Natural killer cell (primary cell): ENCODE data around the gene STK33. TPM values are rescaled to one million over a fixed set of nuclear protein-coding genes. Genes with fewer than 3 reads are reported as not detected.

Source experiments
- ATAC-seq, 3 donors: fragments of 150-1000 bp in 2 of 3; fragments of 200-7000 bp in 1 of 3; cut with Tn5 transposase; 1 replicate in 1 of 3; 2 replicates in 2 of 3; pipeline ENCODE4 v1.10.0; 2021; ENCODE audit warnings: mild to moderate bottlenecking in 2 of 3, moderate library complexity in 2 of 3
- DNase-seq, 2 donors: peaks; one replicate each; pipeline versions ENCODE4 v3.0.0 to v3.0.0-alpha.2; 2013 to 2021; ENCODE audit warnings: mixed read lengths in 1 of 2
- H3K27ac ChIP-seq: one replicate; pipeline ENCODE4 v1.5.1; 2013; ENCODE audit warnings: mild to moderate bottlenecking, low read length
- H3K27me3 ChIP-seq: one replicate; pipeline ENCODE4 v1.6.1; 2013; ENCODE audit warnings: low read length; ENCODE audit not compliant: control insufficient read depth, insufficient read depth
- H3K36me3 ChIP-seq: one replicate; pipeline ENCODE4 v1.6.1; 2013; ENCODE audit warnings: low read length; ENCODE audit not compliant: control insufficient read depth, insufficient read depth
- H3K4me1 ChIP-seq: one replicate; pipeline ENCODE4 v1.6.1; 2013; ENCODE audit warnings: low read length; ENCODE audit not compliant: control insufficient read depth, insufficient read depth
- H3K4me3 ChIP-seq: one replicate; pipeline ENCODE4 v1.5.1; 2013; ENCODE audit warnings: low read length
- H3K9me3 ChIP-seq: one replicate; pipeline ENCODE4 v1.6.1; 2013; ENCODE audit warnings: low read length; ENCODE audit not compliant: control insufficient read depth, insufficient read depth
- H3K27ac Mint-ChIP-seq, 2 donors: one replicate each; pipeline ENCODE4 v1.8.0; 2022; ENCODE audit warnings: mild to moderate bottlenecking in 2 of 2, mixed read lengths in 2 of 2, moderate library complexity in 1 of 2
- H3K27me3 Mint-ChIP-seq, 2 donors: one replicate each; pipeline ENCODE4 v1.8.0; 2022; ENCODE audit warnings: low read depth in 2 of 2, mixed read lengths in 2 of 2
- H3K36me3 Mint-ChIP-seq: one replicate; pipeline ENCODE4 v1.8.0; 2022; ENCODE audit warnings: mixed read lengths
- H3K4me1 Mint-ChIP-seq, 2 donors: one replicate each; pipeline ENCODE4 v1.8.0; 2022; ENCODE audit warnings: mixed read lengths in 2 of 2
- H3K4me3 Mint-ChIP-seq: one replicate; pipeline ENCODE4 v1.8.0; 2022; ENCODE audit warnings: mild to moderate bottlenecking, moderate library complexity, mixed read lengths
- H3K9me3 Mint-ChIP-seq, 2 donors: one replicate each; pipeline ENCODE4 v1.8.0; 2022; ENCODE audit warnings: mixed read lengths in 2 of 2
- WGBS: methylation state at CpG from one replicate; pipeline ENCODE4 v1.1.7; 2013; ENCODE audit warnings: missing lambda C conversion rate; ENCODE audit not compliant: insufficient coverage; 5-methylcytosine and 5-hydroxymethylcytosine counted together
- intact Hi-C: fragments of 100-400 bp; cut with micrococcal nuclease; formaldehyde crosslinking; loops from one replicate; pipeline ENCODE4 v1.14.2; 2022
- total RNA-seq, 4 donors: library from RNA; stranded (reverse); fragments of 120-200 nt in 1 of 4; gene quantifications; one replicate each; pipeline versions ENCODE4 v1.2.3 to v1.2.4, GENCODE V29; 2013 to 2022
- TF ChIP-seq, protein P1 (sequence below): fragments of 200-600 bp; IDR thresholded peaks from one replicate; pipeline ENCODE4 v1.8.0; 2022; ENCODE audit warnings: antibody characterized with exemption

STK33 gene
- total RNA-seq, 3 donors from 2014 or later (not counting 1 experiment from before 2014, with no cell fraction given), result 0.24 TPM; not detected in 2

DNA sequence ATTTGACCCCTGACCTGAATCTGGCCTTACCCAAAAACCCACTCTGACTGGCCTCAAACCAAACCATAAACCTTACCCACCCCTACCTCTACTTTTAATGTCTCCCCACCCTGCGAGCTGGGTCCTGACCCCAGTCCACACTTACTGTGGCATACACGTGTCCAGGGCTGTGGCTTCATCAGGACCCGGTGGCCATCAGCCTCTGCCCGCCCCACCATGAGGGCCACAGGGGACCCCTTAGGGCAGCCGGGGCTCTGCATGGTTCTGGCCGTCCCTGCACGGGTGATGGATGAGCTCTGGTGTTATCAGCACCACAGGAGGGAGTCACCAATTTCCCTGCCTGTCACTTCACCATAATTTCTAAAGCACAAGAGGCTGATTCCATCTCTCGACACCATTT lies 242.8 kb downstream of the STK33 start:
- H3K4me3 ChIP-seq, result no peak overlapping the region
- ATAC-seq, result no peak
- H3K36me3 ChIP-seq, result no peaks in the 10 kb centered on the region
- Mint-ChIP-seq H3K9me3 (no peaks in the 10 kb centered on the region), H3K4me1 (peaks cover 7 to 9% of the 10 kb centered on the region in 2 donors), H3K36me3 (no peaks in the 10 kb centered on the region), H3K4me3 (no peak overlapping the region), H3K27ac (no peak overlapping the region), H3K27me3 (peaks cover 0 to 14% of the 10 kb centered on the region in 2 donors)
- TF ChIP-seq, protein P1, sequence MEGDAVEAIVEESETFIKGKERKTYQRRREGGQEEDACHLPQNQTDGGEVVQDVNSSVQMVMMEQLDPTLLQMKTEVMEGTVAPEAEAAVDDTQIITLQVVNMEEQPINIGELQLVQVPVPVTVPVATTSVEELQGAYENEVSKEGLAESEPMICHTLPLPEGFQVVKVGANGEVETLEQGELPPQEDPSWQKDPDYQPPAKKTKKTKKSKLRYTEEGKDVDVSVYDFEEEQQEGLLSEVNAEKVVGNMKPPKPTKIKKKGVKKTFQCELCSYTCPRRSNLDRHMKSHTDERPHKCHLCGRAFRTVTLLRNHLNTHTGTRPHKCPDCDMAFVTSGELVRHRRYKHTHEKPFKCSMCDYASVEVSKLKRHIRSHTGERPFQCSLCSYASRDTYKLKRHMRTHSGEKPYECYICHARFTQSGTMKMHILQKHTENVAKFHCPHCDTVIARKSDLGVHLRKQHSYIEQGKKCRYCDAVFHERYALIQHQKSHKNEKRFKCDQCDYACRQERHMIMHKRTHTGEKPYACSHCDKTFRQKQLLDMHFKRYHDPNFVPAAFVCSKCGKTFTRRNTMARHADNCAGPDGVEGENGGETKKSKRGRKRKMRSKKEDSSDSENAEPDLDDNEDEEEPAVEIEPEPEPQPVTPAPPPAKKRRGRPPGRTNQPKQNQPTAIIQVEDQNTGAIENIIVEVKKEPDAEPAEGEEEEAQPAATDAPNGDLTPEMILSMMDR, result no peak
- no peaks in the 10 kb centered on the region for H3K9me3 ChIP-seq
- no peak overlapping the region for H3K27ac ChIP-seq
- no peak for DNase-seq
- intact Hi-C loops, result no loop called here
- peaks cover 12% of the 10 kb centered on the region for H3K4me1 ChIP-seq
- WGBS, result 85% methylated on average over 8 of the region's 8 CpGs
- H3K27me3 ChIP-seq, result no peaks in the 10 kb centered on the region

DNA sequence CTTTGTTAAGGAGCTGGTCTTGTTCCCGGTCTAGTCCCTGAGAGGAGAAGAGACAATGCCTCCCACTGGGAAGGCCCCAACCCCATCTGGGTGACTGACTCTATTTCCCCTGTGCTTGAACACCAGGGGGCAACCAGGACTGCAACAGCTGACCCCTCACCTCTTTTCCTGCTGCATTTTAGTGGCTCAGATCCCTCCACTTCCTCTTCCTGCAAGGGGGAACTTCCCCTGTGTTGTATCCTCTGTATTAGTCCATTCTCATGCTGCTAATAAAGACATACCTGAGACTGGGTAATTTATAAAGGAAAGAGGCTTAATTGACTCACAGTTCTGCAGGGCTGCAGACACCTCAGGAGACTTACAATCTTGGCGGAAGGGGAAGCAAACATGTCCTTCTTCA lies 246.1 kb downstream of the STK33 start:
- 93% methylated on average over 2 of the region's 2 CpGs for whole genome bisulfite sequencing
- Histone ChIP-seq H3K36me3 (no peaks in the 10 kb centered on the region), H3K4me1 (peaks cover 9% of the 10 kb centered on the region), H3K27ac (no peak overlapping the region), H3K27me3 (no peaks in the 10 kb centered on the region), H3K4me3 (no peak overlapping the region), H3K9me3 (no peaks in the 10 kb centered on the region)
- Mint-ChIP-seq H3K4me3 (no peak overlapping the region), H3K4me1 (no peaks in the 10 kb centered on the region), H3K27me3 (peaks cover 0 to 3% of the 10 kb centered on the region in 2 donors), H3K36me3 (no peaks in the 10 kb centered on the region), H3K27ac (no peak overlapping the region), H3K9me3 (no peaks in the 10 kb centered on the region)
- ATAC-seq (no peak), DNase-seq (no peak)
- TF ChIP-seq, protein P1, result no peak
- intact Hi-C loops, result no loop called here

DNA sequence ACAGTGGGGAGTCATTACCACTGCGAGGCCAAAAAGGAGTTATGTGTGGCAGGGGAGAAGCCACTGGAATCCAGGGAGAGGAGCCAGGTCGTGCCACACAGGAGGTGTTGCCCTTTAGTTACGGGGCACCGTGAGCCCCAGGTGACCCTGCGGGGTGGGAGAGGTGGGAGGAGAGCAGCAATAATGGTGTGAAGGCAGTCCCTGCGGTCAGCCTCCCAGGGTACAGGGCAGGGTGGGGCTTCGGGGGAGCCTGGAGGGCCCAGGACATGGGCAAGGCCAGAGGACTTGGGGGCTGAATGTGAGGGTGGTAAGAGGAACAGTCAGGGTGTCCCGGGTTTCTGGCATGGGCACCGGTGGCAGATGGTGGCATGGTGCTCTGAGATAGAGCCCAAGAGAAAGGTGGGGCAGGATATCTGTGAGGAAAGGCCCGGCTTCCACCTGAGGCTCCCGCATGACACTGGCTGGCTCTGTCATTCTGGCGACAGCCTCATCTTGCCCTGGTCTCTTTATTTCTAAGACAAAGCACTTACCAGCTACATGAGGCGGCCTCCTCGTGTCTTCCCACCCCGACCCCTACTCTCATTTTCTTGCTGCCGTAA lies 247.8 kb downstream of the STK33 start:
- peaks cover 12% of the 10 kb centered on the region for H3K4me1 ChIP-seq
- H3K4me3 ChIP-seq, result no peak overlapping the region
- H3K36me3 ChIP-seq, result no peaks in the 10 kb centered on the region
- WGBS, result 89% methylated on average over 16 of the region's 16 CpGs
- Mint-ChIP-seq H3K9me3 (no peaks in the 10 kb centered on the region), H3K4me1 (no peaks in the 10 kb centered on the region), H3K36me3 (no peaks in the 10 kb centered on the region), H3K4me3 (no peak overlapping the region), H3K27me3 (peaks cover 0 to 2% of the 10 kb centered on the region in 2 donors), H3K27ac (no peak overlapping the region)
- no peaks in the 10 kb centered on the region for H3K27me3 ChIP-seq
- intact Hi-C loops, result no loop called here
- no peaks in the 10 kb centered on the region for H3K9me3 ChIP-seq
- no peak for DNase-seq
- no peak overlapping the region for H3K27ac ChIP-seq
- no peak for ATAC-seq
- TF ChIP-seq, protein P1, result no peak

DNA sequence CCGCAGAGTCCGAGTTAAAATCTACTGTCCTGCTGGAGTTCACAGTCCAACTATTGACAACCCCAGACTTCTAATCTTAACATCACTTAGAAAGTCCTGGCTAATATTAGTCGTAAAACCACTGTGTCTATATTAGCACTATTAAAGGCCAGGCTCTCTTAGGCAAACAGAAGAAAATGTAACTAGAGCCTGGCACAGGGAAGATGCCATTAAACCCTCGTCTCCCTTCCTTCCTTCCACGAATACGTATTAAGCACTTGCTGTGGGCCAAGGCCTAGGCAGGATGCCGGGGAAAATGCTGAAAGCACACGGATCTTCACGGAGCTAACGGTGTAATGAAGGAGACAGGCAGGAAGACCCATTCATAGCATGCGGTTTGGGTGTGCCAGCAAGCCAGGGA lies 248.8 kb downstream of the STK33 start:
- Histone ChIP-seq H3K27me3 (no peaks in the 10 kb centered on the region), H3K36me3 (no peaks in the 10 kb centered on the region), H3K4me3 (no peak overlapping the region), H3K9me3 (no peaks in the 10 kb centered on the region), H3K4me1 (peaks cover 12% of the 10 kb centered on the region), H3K27ac (no peak overlapping the region)
- Mint-ChIP-seq H3K27me3 (no peaks in the 10 kb centered on the region), H3K27ac (no peak overlapping the region), H3K9me3 (no peaks in the 10 kb centered on the region), H3K4me1 (no peaks in the 10 kb centered on the region), H3K36me3 (no peaks in the 10 kb centered on the region), H3K4me3 (no peak overlapping the region)
- TF ChIP-seq, protein P1, result no peak
- 96% methylated on average over 11 of the region's 11 CpGs for WGBS
- DNase-seq (no peak), ATAC-seq (no peak)
- intact Hi-C loops, result no loop called here
